ENCODE data around the gene KCNC4. TPM values are rescaled to one million over a fixed set of nuclear protein-coding genes. Genes with fewer than 3 reads are reported as not detected.

The KCNC4 gene
- total and polyA plus RNA-seq, 12 donors = 2.2 to 13.8 (median 5.1) TPM

DNA sequence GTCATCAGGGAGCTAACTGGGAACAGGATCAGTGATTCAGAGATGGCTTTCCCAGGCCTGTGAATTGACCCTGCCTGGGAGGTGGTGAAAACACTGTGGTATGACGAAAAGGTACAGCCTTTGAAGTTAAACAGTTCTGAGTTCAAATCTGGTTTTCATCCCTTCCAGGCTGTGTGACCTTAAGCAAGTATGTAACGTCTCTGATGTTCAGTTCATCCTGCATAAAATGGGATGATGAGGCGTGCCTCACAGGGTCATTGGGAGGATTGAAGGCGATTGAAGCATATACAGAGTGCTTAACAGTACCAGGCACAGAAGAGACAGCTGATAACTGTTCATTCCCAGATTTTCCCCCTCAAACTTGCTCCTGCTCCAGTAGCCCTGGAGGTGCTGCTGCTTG is 11.0 kb downstream of the KCNC4 start:
- intact Hi-C loops (cut with DNase I) = loop anchor here in 1 of 10 donors (5.0 kb wide), 1 partner anchor 41 kb away; no protein-coding TSS in a partner anchor
- ATAC-seq = no peak
- no peak for DNase-seq
- Histone ChIP-seq H3K36me3 (peaks cover 0 to 56% (median 0%) of the 10 kb centered on the region in 9 donors), H3K9me3 (no peaks in the 10 kb centered on the region), H3K27me3 (no peaks in the 10 kb centered on the region), H3K4me1 (peaks cover 0 to 3% (median 0%) of the 10 kb centered on the region in 9 donors), H3K27ac (no peak overlapping the region), H3K4me3 (no peak overlapping the region)
- TF ChIP-seq, protein P1, sequence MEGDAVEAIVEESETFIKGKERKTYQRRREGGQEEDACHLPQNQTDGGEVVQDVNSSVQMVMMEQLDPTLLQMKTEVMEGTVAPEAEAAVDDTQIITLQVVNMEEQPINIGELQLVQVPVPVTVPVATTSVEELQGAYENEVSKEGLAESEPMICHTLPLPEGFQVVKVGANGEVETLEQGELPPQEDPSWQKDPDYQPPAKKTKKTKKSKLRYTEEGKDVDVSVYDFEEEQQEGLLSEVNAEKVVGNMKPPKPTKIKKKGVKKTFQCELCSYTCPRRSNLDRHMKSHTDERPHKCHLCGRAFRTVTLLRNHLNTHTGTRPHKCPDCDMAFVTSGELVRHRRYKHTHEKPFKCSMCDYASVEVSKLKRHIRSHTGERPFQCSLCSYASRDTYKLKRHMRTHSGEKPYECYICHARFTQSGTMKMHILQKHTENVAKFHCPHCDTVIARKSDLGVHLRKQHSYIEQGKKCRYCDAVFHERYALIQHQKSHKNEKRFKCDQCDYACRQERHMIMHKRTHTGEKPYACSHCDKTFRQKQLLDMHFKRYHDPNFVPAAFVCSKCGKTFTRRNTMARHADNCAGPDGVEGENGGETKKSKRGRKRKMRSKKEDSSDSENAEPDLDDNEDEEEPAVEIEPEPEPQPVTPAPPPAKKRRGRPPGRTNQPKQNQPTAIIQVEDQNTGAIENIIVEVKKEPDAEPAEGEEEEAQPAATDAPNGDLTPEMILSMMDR (IDR thresholded peaks at IDR 0.05) = no peak
- whole genome bisulfite sequencing, 2 donors = 92 to 95% methylated on average over 4 of the region's 4 CpGs

- Histone ChIP-seq H3K36me3 (peaks cover 0 to 76% (median 0%) of the 10 kb centered on the region in 9 donors), H3K27me3 (no peaks in the 10 kb centered on the region), H3K27ac (no peak overlapping the region), H3K4me1 (no peaks in the 10 kb centered on the region), H3K9me3 (no peaks in the 10 kb centered on the region), H3K4me3 (no peak overlapping the region)
- DNase-seq (no peak), ATAC-seq (no peak)
- TF ChIP-seq, protein P1 (IDR thresholded peaks at IDR 0.05) = no peak
- intact Hi-C loops (cut with DNase I) = loop anchor here in 1 of 10 donors (5.0 kb wide), 1 partner anchor 39 kb away; no protein-coding TSS in a partner anchor
- 96 to 97% methylated on average over 27 of the region's 27 CpGs for WGBS, 2 donors
Measured at GRCh38 chr1:110223127-110223526, 13.0 kb downstream of the KCNC4 start.

GRCh38 chr1:110223581-110223980 is 13.5 kb downstream of the KCNC4 start:
- TF ChIP-seq, protein P1 (IDR thresholded peaks at IDR 0.05) = no peak
- 95 to 98% methylated on average over 17 of the region's 17 CpGs for WGBS, 2 donors
- ATAC-seq = no peak

DNA sequence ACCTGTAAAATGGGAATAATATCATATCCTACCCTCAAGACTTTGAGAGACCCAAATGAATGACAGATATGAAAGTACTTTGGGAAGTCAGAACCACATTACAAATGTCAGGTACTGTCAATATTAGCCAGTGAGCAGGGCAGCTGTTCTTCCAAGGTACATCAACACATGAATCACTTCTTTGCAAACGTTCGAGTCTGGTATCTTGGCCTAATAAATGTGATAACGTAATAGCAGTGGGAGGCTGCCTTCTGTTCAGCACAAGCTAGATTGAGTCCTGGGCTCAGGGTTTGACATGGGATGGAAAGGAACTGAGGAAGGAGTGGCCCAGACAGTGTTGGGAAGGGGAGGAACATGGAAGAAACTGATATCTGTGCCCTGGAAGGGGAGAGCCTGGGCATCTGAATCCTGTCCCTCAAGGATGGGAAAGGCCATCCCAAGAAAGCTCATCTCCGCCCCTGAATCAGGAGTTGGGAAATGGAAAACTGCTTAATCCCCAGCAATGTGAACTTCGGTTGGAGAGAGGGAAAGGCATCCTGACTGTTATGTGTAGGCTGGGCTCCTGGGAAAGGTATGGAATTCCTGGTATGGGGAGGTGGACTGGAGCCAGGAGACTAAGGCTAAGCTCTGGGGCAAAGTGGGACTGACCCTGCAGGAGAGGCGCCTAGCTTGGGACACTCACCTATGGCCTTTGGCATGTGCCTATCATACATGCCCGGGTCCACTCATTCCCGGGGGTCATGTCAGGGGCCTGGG is 14.3 kb downstream of the KCNC4 start:
- H3K27ac ChIP-seq = no peak overlapping the region
- ATAC-seq (no peak), DNase-seq (no peak)
- 76 to 77% methylated on average over 8 of the region's 8 CpGs for WGBS, 2 donors
- H3K27me3 ChIP-seq = no peaks in the 10 kb centered on the region
- TF ChIP-seq, protein P1 (IDR thresholded peaks at IDR 0.05) = no peak
- H3K4me3 ChIP-seq = no peak overlapping the region
- intact Hi-C loops (cut with DNase I) = loop anchor here in 1 of 10 donors (5.0 kb wide), 1 partner anchor 38 kb away; no protein-coding TSS in a partner anchor
- no peaks in the 10 kb centered on the region for H3K4me1 ChIP-seq
- peaks cover 0 to 82% (median 0%) of the 10 kb centered on the region in 9 donors for H3K36me3 ChIP-seq
- no peaks in the 10 kb centered on the region for H3K9me3 ChIP-seq

More at GRCh38 chr1:110223581-110223980, 13.5 kb downstream of the KCNC4 start:
- peaks cover 0 to 80% (median 0%) of the 10 kb centered on the region in 9 donors for H3K36me3 ChIP-seq
- no peaks in the 10 kb centered on the region for H3K9me3 ChIP-seq
- H3K27me3 ChIP-seq = no peaks in the 10 kb centered on the region
- no peaks in the 10 kb centered on the region for H3K4me1 ChIP-seq
- intact Hi-C loops (cut with DNase I) = loop anchor here in 1 of 10 donors (5.0 kb wide), 1 partner anchor 39 kb away; no protein-coding TSS in a partner anchor
- H3K4me3 ChIP-seq = no peak overlapping the region
- H3K27ac ChIP-seq = no peak overlapping the region
- no peak for DNase-seq
